Stimulated activated memory B cell treated with anti-CD40 and anti-IgM and Interleukin-4, amounts not matched to agents 10 μg/mL and 1 μg/mL and 100 μg/mL, for 72 hours (primary cell): ENCODE measurements around the gene MYH16.
"Not testable (repeated sequence)": the region's sequence is repeated elsewhere in the genome, so short reads cannot be mapped to it uniquely, and the experiment has no call there.

ENCODE experiments used
- ATAC-seq: fragments of 150-1000 bp; cut with Tn5 transposase; 2 replicates; pipeline ENCODE4 v1.10.0; 2021
- H3K27ac Mint-ChIP-seq: one replicate; pipeline ENCODE4 v1.8.0; 2022; ENCODE audit warnings: mild to moderate bottlenecking, mixed read lengths
- H3K27me3 Mint-ChIP-seq: one replicate; pipeline ENCODE4 v1.8.0; 2022; ENCODE audit warnings: mixed read lengths
- H3K36me3 Mint-ChIP-seq: one replicate; pipeline ENCODE4 v1.8.0; 2022; ENCODE audit warnings: mixed read lengths
- H3K4me1 Mint-ChIP-seq: one replicate; pipeline ENCODE4 v1.8.0; 2022; ENCODE audit warnings: mixed read lengths
- H3K4me3 Mint-ChIP-seq: one replicate; pipeline ENCODE4 v1.8.0; 2022; ENCODE audit warnings: mild to moderate bottlenecking, moderate library complexity, mixed read lengths
- H3K9me3 Mint-ChIP-seq: one replicate; pipeline ENCODE4 v1.8.0; 2022; ENCODE audit warnings: mixed read lengths

Gene MYH16

DNA sequence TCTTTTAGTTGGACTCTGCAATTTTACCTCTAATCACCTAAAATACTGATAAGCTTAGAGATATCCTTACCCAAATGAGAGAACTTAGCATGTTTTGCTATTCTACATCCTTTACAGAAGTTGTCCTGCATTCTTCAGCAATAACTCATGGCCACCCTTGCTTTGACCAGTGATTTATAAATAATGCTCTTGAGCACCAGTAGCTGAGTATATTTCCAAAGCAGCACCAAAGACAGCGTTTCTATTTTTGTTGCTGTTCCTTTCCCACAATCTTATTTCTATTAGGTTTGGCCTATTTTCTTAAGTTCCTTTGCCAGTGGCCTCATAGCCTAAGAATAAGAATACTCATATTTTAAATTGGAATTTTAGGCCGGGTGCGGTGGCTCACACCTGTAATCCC is 68.0 kb downstream of the MYH16 start:
- H3K27ac Mint-ChIP-seq, result no peak overlapping the region
- no peak for ATAC-seq
- peaks cover 28% of the 10 kb centered on the region for H3K36me3 Mint-ChIP-seq

DNA sequence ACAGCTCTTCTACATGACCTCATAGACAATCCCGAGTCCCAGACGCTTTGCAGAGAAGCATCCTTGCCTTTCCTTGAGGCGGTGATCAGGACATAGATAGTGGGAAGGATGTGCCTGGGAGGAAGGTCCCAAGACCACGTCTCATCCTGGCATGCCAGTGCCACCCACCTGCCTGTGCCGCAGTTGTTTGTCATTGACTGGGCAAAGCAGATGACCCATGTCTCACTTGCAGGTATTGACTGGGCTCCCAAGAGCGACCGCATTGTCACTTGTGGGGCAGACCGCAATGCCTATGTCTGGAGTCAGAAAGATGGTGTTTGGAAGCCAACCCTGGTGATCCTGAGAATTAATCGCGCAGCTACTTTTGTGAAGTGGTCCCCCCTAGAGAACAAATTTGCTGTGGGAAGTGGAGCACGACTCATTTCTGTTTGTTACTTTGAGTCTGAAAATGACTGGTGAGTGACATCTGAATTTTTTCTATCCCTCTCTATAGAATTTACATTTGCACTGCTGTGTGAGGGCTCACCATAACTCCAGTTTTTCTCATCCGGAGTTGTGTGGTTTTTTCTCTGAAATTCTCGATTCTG is 71.5 kb downstream of the MYH16 start:
- H3K36me3 Mint-ChIP-seq, result peaks cover 26% of the 10 kb centered on the region
- no peak overlapping the region for H3K4me3 Mint-ChIP-seq
- H3K27ac Mint-ChIP-seq, result no peak overlapping the region
- no peaks in the 10 kb centered on the region for H3K27me3 Mint-ChIP-seq
- ATAC-seq, result no peak
- no peaks in the 10 kb centered on the region for H3K9me3 Mint-ChIP-seq
- no peaks in the 10 kb centered on the region for H3K4me1 Mint-ChIP-seq

More for the DNA sequence above, 68.0 kb downstream of the MYH16 start:
- Mint-ChIP-seq H3K4me3 (no peak overlapping the region), H3K9me3 (no peaks in the 10 kb centered on the region), H3K27me3 (no peaks in the 10 kb centered on the region), H3K4me1 (no peaks in the 10 kb centered on the region)

DNA sequence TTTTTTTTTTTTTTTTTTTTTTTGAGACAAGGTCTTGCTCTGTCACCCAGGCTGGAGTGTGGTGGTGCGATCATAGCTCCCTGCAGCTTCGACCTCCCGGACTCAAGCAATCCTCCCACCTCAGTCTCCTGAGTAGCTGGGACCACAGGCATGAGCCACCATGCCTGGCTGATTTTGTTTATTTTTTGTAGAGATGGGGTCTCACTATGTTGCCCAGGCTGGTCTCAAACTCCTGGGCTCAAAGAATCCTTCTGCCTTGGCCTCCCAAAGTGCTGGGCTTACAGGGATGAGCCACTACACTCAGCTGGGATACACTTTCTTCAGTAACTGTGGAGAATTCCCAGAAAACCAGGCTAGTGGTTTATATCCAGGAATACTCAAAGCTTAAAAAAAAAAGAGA is 78.0 kb downstream of the MYH16 start:
- ATAC-seq, H3K9me3 Mint-ChIP-seq, H3K27me3 Mint-ChIP-seq, H3K27ac Mint-ChIP-seq, H3K4me3 Mint-ChIP-seq, H3K4me1 Mint-ChIP-seq: not testable (repeated sequence)
- H3K36me3 Mint-ChIP-seq, result peaks cover 21% of the 10 kb centered on the region

DNA sequence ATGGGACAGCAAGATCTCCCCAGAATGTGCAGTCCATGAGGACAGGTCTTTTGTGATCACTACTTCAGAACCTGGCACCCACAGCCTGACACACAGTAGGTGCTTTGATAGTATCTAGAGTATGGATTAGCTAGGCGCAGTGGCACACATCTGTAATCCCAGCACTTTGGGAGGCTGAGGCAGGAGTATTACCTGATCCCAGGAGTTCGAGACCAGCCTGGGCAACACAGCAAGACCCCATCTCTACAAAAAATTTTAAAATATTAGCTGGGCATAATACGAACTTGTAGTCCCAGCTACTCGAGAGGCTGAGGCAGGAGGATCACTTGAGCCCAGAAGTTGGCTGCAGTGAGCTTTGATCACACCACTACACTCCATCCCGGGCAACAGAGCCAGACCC is 79.6 kb downstream of the MYH16 start:
- Mint-ChIP-seq H3K36me3 (peaks cover 30% of the 10 kb centered on the region), H3K4me3 (no peak overlapping the region), H3K4me1 (no peaks in the 10 kb centered on the region), H3K9me3 (no peaks in the 10 kb centered on the region), H3K27me3 (no peaks in the 10 kb centered on the region), H3K27ac (no peak overlapping the region)
- no peak for ATAC-seq

DNA sequence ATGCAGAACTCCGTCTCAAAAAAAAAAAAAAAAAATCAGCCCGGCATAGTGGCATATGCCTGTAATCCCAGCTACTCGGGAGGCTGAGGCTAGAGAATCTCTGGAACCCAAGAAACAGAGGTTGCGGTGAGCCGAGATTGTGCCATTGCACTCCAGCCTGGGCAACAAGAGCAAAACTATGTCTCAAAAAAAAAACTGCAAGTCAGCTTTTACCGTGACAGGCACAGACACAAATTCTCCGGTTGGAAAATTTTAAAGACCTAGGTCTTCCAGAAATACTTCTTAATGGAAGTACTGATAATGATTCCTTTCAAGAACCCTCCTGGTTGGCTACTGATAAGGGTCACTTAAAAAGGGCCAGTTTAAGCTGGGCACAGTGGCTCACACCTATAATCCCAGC is 82.5 kb downstream of the MYH16 start:
- Mint-ChIP-seq H3K4me1 (no peaks in the 10 kb centered on the region), H3K36me3 (peaks cover 39% of the 10 kb centered on the region), H3K9me3 (no peaks in the 10 kb centered on the region), H3K27ac (no peak overlapping the region), H3K27me3 (no peaks in the 10 kb centered on the region), H3K4me3 (no peak overlapping the region)
- no peak for ATAC-seq

DNA sequence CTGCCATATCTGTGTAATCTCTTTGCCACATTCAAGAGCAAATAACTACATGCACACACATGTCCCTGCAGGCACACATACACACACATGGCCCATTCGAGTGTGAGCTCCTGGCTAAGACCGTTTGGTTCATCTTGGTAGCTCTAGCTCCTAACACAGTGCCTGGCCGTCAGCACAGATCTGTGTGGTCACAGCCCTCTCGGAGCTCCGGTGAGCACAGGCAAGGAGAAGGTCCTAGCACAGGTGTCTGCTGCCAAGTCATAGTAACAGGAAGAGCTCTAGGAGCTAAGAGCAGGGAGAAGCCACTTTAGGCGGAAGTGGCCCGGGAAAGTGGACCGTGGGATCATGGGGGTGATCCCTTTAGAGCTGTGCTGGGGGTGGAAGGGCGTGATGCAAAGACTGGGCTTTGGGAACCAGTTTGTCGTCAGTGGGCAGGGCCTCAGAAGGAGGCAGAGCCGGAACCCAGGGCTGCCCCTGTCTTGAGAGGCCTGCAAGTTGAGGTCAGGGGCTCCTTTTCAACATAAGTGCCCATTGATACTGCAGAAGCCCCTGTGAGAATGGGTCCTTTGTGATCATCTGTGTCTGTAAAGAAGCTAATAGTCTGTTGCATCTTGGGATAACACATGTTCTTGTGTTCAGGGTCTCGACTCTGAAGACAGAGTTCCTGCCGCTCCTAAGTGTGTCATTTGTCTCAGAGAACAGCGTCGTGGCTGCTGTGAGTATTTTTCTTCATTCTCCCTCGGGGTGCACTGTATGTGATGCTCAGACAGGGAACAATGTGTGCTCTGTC is 85.3 kb downstream of the MYH16 start:
- Mint-ChIP-seq H3K27me3 (no peaks in the 10 kb centered on the region), H3K9me3 (no peaks in the 10 kb centered on the region), H3K4me1 (no peaks in the 10 kb centered on the region), H3K4me3 (no peak overlapping the region), H3K27ac (no peak overlapping the region), H3K36me3 (peaks cover 31% of the 10 kb centered on the region)
- ATAC-seq, result no peak

DNA sequence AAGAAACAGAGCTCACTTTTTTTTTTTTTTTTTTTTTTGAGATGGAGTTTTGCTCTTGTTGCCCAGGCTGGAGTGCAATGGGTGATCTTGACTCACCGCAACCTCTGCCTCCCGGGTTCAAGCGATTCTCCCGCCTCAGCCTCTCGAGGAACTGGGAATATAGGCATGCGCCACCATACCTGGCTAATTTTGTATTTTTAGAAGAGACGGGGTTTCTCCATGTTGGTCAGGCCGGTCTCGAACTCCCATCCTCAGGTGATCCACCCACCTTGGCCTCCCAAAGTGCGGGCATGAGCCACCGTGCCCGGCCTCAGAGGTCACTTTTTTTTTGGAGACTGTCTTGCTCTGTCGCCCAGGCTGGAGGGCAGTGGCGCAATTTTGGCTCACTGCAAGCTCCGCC is 85.9 kb downstream of the MYH16 start:
- not testable (repeated sequence) for H3K9me3 Mint-ChIP-seq, H3K27ac Mint-ChIP-seq, H3K4me3 Mint-ChIP-seq, H3K27me3 Mint-ChIP-seq, H3K4me1 Mint-ChIP-seq, ATAC-seq
- H3K36me3 Mint-ChIP-seq, result peaks cover 31% of the 10 kb centered on the region

DNA sequence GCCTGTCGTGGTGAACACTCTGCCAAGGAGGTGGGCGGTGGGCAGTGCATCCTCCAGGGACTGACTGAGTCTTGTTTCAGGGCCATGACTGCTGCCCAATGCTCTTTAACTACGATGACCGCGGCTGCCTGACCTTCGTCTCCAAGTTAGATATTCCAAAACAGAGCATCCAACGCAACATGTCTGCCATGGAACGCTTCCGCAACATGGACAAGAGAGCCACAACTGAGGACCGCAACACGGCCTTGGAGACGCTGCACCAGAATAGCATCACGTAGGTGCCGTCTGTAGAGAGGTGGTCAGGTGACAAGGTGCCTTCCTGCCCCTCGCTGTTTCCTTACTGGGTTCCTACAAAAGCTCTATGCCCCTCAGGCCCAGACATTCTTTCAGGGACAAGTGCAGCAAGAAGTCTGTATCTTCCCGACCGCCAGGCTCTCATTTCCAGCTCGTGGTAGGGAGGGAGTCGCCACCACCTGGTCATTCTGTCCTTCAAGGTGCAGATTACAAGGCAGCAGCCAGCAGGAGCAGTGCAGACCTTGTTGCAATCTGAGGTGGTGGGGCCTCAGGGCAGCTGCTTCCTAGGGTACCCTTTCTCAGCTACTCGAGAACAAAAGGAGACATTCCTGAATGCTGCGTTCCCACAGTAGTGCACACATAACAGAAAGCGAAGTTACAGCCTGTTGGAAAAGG is 87.0 kb downstream of the MYH16 start:
- peaks cover 36% of the 10 kb centered on the region for H3K36me3 Mint-ChIP-seq
- H3K27ac Mint-ChIP-seq, result no peak overlapping the region
- no peaks in the 10 kb centered on the region for H3K27me3 Mint-ChIP-seq
- ATAC-seq, result no peak
- H3K4me1 Mint-ChIP-seq, result no peaks in the 10 kb centered on the region
- H3K4me3 Mint-ChIP-seq, result no peak overlapping the region
- no peaks in the 10 kb centered on the region for H3K9me3 Mint-ChIP-seq
